ENCODE data around the gene SH2B2.

GRCh38 chr7:102264367-102264891 lies 22.2 kb upstream of the SH2B2 start:
- TF ChIP-seq CTCF (conservative IDR thresholded peaks at IDR 0.05; ENCODE audit: low read depth, low read length): no peak
- TF ChIP-seq EZH2 (IDR thresholded peaks at IDR 0.05; ENCODE audit: low read length, unreplicated experiment): no peak

Data from PC-3 (cell line).